Hepatocyte (in vitro differentiated cells): ENCODE data around the gene CCDC102A. TPM values are rescaled to one million over a fixed set of nuclear protein-coding genes. Genes with fewer than 3 reads are reported as not detected.

Source experiments
- DNase-seq: peaks from one replicate; pipeline ENCODE4 v3.0.0-alpha.2; 2016; ENCODE audit warnings: low spot score
- H2AFZ ChIP-seq: fragments of 200-600 bp; sonication (generic); 2 replicates; pipeline ENCODE4 v1.6.0; 2016; ENCODE audit warnings: antibody characterized with exemption, mild to moderate bottlenecking
- H3K27ac ChIP-seq: fragments of 200-600 bp; sonication (generic); 2 replicates; pipeline ENCODE4 v1.5.1; 2016; ENCODE audit warnings: mild to moderate bottlenecking
- H3K27me3 ChIP-seq: fragments of 200-600 bp; sonication (generic); 2 replicates; pipeline ENCODE4 v1.6.1; 2016
- H3K36me3 ChIP-seq: fragments of 200-600 bp; sonication (generic); replicated peaks from 2 replicates; pipeline ENCODE4 v1.5.1; 2016; ENCODE audit warnings: low read depth; ENCODE audit not compliant: insufficient read depth
- H3K4me1 ChIP-seq: fragments of 200-600 bp; sonication (generic); 2 replicates; pipeline ENCODE4 v1.5.1; 2016; ENCODE audit warnings: mild to moderate bottlenecking, moderate library complexity; ENCODE audit not compliant: insufficient read depth
- H3K4me2 ChIP-seq: fragments of 200-600 bp; sonication (generic); 2 replicates; pipeline ENCODE4 v1.6.0; 2016
- H3K4me3 ChIP-seq: fragments of 200-600 bp; sonication (generic); 2 replicates; pipeline ENCODE4 v1.5.1; 2016; ENCODE audit warnings: mild to moderate bottlenecking
- H3K79me2 ChIP-seq: fragments of 200-600 bp; sonication (generic); 2 replicates; pipeline ENCODE4 v1.6.0; 2017; ENCODE audit warnings: mild to moderate bottlenecking
- H3K9me2 ChIP-seq: fragments of 200-600 bp; sonication (generic); replicated peaks from 2 replicates; pipeline ENCODE4 v1.6.0; 2017; ENCODE audit warnings: mild to moderate bottlenecking; ENCODE audit not compliant: insufficient read depth
- H3K9me3 ChIP-seq: fragments of 200-600 bp; sonication (generic); 2 replicates; pipeline ENCODE4 v1.5.1; 2016; ENCODE audit warnings: low read depth, mild to moderate bottlenecking
- H4K20me1 ChIP-seq: fragments of 200-600 bp; sonication (generic); 2 replicates; pipeline ENCODE4 v1.6.0; 2016; ENCODE audit warnings: mild to moderate bottlenecking; ENCODE audit not compliant: insufficient read depth, poor library complexity, severe bottlenecking
- EZH2 ChIP-seq: fragments of 200-600 bp; sonication (generic); IDR thresholded peaks from 2 replicates; pipeline ENCODE4 v1.6.1; 2016; ENCODE audit warnings: antibody characterized with exemption, mild to moderate bottlenecking, borderline replicate concordance
- EZH2phosphoT487 ChIP-seq: fragments of 200-600 bp; sonication (generic); IDR thresholded peaks from one replicate; pipeline ENCODE4 v1.6.1; 2018; ENCODE audit warnings: antibody characterized with exemption, mild to moderate bottlenecking, low read depth, moderate library complexity; ENCODE audit not compliant: unreplicated experiment, severe bottlenecking
- WGBS: methylation state at CpG from one replicate; pipeline ENCODE4 v1.1.6; 2016; ENCODE audit warnings: low lambda C conversion rate; ENCODE audit errors: missing lambda C conversion rate; 5-methylcytosine and 5-hydroxymethylcytosine counted together
- polyA plus RNA-seq: library from polyadenylated mRNA; unstranded; fragments of >200 nt; fragmentation: Nextera tagmentation; extraction: Ambion mirVana; gene quantifications from 2 replicates; pipeline ENCODE4 v1.2.1, GENCODE V29; 2016
- total RNA-seq: library from RNA; depleted of rRNA; stranded (reverse); fragments of >200 nt; gene quantifications from 2 replicates; pipeline ENCODE4 v1.2.3, GENCODE V29; 2014
- TF ChIP-seq, protein P1 (sequence below): fragments of 200-600 bp; sonication (generic); IDR thresholded peaks from 2 replicates; pipeline ENCODE4 v1.5.1; 2016; ENCODE audit warnings: antibody characterized with exemption, mild to moderate bottlenecking; ENCODE audit not compliant: poor library complexity

CCDC102A gene
- total and polyA plus RNA-seq, 2 experiments from 2014 or later = 11.4 to 17.2 TPM

- Histone ChIP-seq H3K4me3 (peak overlapping the region; percentile 29), H3K36me3 (no peaks in the 10 kb centered on the region), H3K79me2 (peaks cover 66% of the 10 kb centered on the region), H3K9me2 (no peaks in the 10 kb centered on the region), H3K27ac (peak overlapping the region; percentile 93), H2AFZ (no peak overlapping the region), H3K27me3 (no peaks in the 10 kb centered on the region), H3K9me3 (no peaks in the 10 kb centered on the region), H3K4me2 (peak overlapping the region; percentile 84), H4K20me1 (peaks cover 26% of the 10 kb centered on the region), H3K4me1 (peaks cover 61% of the 10 kb centered on the region)
- no peak for DNase-seq
- TF ChIP-seq EZH2 = no peak
- no peak for TF ChIP-seq EZH2phosphoT487
- 64% methylated on average over 9 of the region's 15 CpGs for WGBS
Measured at GRCh38 chr16:57478396-57479204, 57.8 kb downstream of the CCDC102A start.

DNA sequence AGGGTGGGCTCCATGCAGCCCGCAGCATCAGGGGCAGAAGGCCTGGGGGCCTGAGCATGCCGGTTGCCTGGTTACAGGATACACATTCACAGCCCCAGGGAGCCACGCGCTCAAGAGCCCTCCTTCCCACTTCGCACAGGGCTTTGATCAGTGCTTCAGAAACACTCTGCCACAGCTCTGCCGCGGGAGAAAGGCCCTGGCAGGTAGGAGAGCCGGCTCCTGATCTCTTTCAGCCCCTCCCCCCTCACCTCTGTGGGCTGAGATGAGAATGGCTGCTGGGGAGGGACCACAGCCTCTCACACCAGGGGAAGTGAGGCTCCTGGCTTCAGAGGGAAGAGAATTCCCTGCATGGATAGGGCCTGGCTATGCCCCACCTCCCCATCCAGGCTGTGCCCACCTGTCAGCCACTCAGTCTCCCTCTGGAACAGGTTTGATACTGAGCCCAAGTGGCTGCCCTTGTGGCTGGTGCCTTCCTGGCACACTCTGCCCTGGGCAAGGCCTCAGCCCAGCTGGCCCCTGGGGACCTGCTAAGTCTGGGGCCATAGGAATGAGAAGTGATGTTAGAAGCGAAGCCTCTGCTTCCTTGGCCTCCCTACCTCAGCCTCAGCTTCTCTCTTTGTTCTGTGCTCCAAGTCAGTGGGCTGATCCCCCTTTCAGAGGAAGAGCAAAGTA is 58.7 kb downstream of the CCDC102A start:
- Histone ChIP-seq H3K36me3 (no peaks in the 10 kb centered on the region), H3K9me2 (no peaks in the 10 kb centered on the region), H3K27ac (peak overlapping the region; percentile 22), H4K20me1 (peaks cover 26% of the 10 kb centered on the region), H2AFZ (no peak overlapping the region), H3K9me3 (no peaks in the 10 kb centered on the region), H3K4me1 (peaks cover 59% of the 10 kb centered on the region), H3K4me3 (no peak overlapping the region), H3K4me2 (peak overlapping the region; percentile 84), H3K27me3 (no peaks in the 10 kb centered on the region), H3K79me2 (peaks cover 58% of the 10 kb centered on the region)
- TF ChIP-seq EZH2 (no peak), EZH2phosphoT487 (no peak)
- TF ChIP-seq, protein P1, sequence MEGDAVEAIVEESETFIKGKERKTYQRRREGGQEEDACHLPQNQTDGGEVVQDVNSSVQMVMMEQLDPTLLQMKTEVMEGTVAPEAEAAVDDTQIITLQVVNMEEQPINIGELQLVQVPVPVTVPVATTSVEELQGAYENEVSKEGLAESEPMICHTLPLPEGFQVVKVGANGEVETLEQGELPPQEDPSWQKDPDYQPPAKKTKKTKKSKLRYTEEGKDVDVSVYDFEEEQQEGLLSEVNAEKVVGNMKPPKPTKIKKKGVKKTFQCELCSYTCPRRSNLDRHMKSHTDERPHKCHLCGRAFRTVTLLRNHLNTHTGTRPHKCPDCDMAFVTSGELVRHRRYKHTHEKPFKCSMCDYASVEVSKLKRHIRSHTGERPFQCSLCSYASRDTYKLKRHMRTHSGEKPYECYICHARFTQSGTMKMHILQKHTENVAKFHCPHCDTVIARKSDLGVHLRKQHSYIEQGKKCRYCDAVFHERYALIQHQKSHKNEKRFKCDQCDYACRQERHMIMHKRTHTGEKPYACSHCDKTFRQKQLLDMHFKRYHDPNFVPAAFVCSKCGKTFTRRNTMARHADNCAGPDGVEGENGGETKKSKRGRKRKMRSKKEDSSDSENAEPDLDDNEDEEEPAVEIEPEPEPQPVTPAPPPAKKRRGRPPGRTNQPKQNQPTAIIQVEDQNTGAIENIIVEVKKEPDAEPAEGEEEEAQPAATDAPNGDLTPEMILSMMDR = no peak
- WGBS = 46% methylated on average over 9 of the region's 9 CpGs
- DNase-seq = no peak

DNA sequence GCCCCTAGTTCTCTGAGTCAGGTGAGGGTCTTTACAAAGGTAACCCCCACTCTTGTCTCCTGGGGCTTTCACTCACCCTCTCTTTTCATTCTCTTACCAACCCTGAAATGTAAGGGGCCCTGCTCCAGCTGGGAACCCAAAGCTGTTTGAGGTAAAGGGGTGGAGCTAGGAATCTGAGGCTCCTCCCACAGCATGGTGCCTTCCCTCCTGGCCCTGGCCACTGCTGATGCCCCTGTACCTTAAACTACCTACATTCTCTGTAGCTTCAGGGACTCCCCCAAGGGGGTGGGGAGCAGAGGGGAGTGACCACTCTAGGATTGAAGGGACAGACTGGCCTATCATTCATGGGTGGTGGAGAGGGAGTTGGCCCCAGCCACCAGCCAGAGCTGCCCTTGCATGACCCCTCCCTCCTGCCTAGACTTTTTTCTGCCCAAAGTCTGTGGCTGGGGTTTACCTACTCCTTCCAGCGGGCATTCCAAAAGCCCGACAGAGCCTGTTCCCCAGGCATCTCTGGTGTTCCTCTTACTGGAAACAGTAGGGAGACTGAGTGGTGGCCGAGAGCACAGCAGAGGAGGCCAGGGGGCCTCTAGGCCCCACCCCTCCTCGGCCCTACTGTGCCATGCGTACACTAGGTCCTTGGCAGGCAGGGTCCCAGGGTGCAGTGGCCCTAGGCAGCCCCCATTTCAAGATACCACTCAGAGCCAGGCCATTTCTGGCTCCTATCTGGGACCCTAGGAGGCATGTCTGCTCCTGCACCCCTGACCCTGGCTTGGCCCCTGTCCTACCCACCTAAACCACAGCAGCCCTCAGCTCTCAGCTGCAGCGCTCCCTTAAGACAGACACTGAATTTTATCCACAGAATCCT is 59.6 kb downstream of the CCDC102A start:
- DNase-seq = no peak
- peak overlapping the region; percentile 22 for H3K27ac ChIP-seq
- H2AFZ ChIP-seq = no peak overlapping the region
- TF ChIP-seq EZH2 (no peak), EZH2phosphoT487 (no peak)
- TF ChIP-seq, protein P1 = no peak
- peaks cover 62% of the 10 kb centered on the region for H3K4me1 ChIP-seq
- H4K20me1 ChIP-seq = peaks cover 26% of the 10 kb centered on the region
- H3K36me3 ChIP-seq = no peaks in the 10 kb centered on the region
- no peaks in the 10 kb centered on the region for H3K9me3 ChIP-seq
- WGBS = 80% methylated on average over 6 of the region's 6 CpGs
- no peaks in the 10 kb centered on the region for H3K9me2 ChIP-seq
- peaks cover 50% of the 10 kb centered on the region for H3K79me2 ChIP-seq
- no peaks in the 10 kb centered on the region for H3K27me3 ChIP-seq
- H3K4me2 ChIP-seq = peak overlapping the region; percentile 84
- no peak overlapping the region for H3K4me3 ChIP-seq
